ENCODE data around the gene CDHR1.

DNA sequence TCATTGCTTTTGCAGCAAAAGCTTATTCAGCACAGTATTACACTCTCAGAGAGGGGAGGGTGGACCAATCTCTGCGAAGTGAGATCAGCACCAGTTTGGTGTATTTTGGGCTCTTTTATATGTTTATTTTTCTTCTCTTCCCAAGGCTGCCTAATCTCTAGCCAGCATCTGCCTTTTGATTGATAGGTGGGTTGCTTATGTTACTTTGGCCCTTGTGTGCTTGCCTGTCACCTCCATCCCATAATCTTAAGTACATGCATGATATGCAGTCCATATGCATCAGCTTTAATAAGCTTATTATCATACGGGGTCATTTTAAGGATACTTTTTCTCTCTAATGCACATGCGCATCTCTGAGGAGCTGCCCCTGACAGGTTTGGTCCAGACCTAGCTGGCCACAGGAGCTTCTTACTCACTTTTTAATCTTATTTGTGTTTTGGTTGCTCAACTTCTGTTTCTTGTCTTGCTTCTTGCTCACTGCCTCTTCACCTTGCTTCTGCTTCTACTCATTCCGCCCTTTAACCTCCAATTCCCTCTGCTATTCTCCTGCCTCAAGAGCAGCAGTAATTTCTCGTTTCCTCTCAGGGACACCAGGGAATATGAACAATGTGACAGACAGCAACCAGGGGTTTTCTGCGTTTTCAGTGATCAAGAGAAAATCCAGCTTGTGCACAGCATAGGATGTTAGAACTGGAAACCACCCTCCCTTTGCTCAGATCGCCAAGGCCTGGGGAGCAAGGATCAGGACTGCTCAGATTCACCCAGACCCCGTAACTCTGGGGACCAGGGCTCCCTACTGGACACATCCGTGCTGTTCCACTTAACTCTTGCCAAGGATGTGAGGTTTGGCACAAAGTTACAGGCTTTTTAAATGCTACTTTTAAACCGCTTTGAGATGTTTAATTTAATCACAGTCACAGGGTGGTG lies 60.5 kb downstream of the CDHR1 start:
- TF ChIP-seq, protein P1, sequence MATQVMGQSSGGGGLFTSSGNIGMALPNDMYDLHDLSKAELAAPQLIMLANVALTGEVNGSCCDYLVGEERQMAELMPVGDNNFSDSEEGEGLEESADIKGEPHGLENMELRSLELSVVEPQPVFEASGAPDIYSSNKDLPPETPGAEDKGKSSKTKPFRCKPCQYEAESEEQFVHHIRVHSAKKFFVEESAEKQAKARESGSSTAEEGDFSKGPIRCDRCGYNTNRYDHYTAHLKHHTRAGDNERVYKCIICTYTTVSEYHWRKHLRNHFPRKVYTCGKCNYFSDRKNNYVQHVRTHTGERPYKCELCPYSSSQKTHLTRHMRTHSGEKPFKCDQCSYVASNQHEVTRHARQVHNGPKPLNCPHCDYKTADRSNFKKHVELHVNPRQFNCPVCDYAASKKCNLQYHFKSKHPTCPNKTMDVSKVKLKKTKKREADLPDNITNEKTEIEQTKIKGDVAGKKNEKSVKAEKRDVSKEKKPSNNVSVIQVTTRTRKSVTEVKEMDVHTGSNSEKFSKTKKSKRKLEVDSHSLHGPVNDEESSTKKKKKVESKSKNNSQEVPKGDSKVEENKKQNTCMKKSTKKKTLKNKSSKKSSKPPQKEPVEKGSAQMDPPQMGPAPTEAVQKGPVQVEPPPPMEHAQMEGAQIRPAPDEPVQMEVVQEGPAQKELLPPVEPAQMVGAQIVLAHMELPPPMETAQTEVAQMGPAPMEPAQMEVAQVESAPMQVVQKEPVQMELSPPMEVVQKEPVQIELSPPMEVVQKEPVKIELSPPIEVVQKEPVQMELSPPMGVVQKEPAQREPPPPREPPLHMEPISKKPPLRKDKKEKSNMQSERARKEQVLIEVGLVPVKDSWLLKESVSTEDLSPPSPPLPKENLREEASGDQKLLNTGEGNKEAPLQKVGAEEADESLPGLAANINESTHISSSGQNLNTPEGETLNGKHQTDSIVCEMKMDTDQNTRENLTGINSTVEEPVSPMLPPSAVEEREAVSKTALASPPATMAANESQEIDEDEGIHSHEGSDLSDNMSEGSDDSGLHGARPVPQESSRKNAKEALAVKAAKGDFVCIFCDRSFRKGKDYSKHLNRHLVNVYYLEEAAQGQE (IDR thresholded peaks at IDR 0.05; ENCODE audit: borderline replicate concordance), result no peak
- TF ChIP-seq EZH2 (IDR thresholded peaks at IDR 0.05; ENCODE audit: borderline replicate concordance, insufficient read depth, low read length, poor library complexity, severe bottlenecking) (no peak), RAD21 (conservative IDR thresholded peaks at IDR 0.05) (no peak), TAF1 (IDR thresholded peaks at IDR 0.05; ENCODE audit: low read depth) (no peak)
- TF ChIP-seq, protein P2, sequence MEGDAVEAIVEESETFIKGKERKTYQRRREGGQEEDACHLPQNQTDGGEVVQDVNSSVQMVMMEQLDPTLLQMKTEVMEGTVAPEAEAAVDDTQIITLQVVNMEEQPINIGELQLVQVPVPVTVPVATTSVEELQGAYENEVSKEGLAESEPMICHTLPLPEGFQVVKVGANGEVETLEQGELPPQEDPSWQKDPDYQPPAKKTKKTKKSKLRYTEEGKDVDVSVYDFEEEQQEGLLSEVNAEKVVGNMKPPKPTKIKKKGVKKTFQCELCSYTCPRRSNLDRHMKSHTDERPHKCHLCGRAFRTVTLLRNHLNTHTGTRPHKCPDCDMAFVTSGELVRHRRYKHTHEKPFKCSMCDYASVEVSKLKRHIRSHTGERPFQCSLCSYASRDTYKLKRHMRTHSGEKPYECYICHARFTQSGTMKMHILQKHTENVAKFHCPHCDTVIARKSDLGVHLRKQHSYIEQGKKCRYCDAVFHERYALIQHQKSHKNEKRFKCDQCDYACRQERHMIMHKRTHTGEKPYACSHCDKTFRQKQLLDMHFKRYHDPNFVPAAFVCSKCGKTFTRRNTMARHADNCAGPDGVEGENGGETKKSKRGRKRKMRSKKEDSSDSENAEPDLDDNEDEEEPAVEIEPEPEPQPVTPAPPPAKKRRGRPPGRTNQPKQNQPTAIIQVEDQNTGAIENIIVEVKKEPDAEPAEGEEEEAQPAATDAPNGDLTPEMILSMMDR (IDR thresholded peaks at IDR 0.05; ENCODE audit: poor library complexity, severe bottlenecking), result no peak
